SH-SY5Y (cell line): ENCODE results near the gene IP6K3.

Experiments used
- GATA2 ChIP-seq: IDR thresholded peaks from 2 replicates; pipeline ENCODE4 v1.6.1; 2011; ENCODE audit warnings: mild to moderate bottlenecking, low read depth, low read length
- GATA3 ChIP-seq: IDR thresholded peaks from 2 replicates; pipeline ENCODE4 v1.6.1; 2011; ENCODE audit warnings: low read depth, mild to moderate bottlenecking, low read length, moderate library complexity

DNA sequence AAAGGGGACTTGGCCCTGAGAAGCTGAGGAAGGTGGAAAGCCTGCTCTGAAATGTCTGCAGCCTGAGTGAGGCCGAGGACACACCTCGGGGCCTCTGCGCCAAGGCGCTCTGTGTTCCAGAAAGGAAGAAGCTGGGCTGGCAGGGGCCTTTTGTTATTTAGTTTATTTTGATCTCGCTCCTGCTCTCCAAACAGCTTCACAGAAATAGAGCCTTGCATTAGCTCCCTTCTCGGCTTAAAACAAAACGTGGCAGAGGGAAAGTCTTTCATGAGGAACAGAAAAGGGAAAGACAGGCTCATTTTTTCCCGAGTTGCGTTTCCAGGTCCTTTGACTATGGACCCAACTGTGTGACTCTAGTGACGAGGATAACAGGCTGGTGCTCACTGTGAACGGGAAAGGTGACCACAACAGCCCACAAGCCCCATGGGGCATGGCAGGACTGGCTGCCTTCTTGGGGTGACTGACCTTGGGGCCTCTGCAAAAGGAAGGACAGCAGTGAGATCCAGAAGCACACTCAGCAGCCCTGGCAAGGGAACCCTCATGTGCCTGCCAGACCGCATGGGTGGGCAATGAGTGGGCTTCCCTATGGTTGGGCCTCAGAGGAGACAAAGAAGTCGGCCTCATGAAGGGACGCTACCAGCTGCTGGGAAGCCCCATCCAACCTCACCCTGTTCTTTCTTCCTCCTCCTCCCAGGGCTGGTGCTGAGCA, 23.6 kb upstream of the IP6K3 start:
- TF ChIP-seq GATA2: no peak
- TF ChIP-seq GATA3: no peak
